Right lobe of liver (tissue), 4 donors: ENCODE measurements around the gene C19orf47.

ENCODE experiments used
- POLR2A ChIP-seq: fragments of 450-650 bp; IDR thresholded peaks from one replicate; pipeline ENCODE4 v1.6.1; 2017; ENCODE audit warnings: antibody characterized with exemption, mild to moderate bottlenecking
- TF ChIP-seq, protein P1 (sequence below), 4 donors: fragments of 200-600 bp in 3 of 4; fragments of 450-650 bp in 1 of 4; IDR thresholded peaks; one replicate each; pipeline versions ENCODE4 v1.5.1 to v1.8.0; 2016 to 2022; ENCODE audit warnings: antibody characterized with exemption in 4 of 4, mild to moderate bottlenecking in 2 of 4
- donor health status: DM: no; HTN: no; CAD: no.
- donor health status: DM: no; HTN: no; CAD: no.
- donor health status: DM: no; HTN: yes; CAD: no.

DNA sequence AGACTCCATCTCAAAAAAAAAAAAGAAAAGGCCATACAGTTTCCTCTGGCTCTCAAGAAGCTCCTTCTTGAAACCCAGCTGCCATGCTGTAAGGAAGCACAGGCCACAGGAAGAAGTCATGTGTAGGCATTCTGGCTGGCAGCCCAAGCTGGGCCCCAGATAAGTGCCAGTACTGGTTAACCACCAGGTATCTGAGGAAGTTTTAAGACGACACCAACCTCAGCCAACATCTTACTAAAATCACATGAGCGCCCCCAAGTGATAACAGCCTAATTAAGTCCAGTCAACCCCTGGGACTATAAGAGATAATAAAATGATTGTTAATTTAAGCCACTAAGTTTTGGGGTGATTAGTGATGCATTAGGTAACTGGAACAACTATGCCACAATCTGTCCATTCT, 35.7 kb downstream of the C19orf47 start:
- TF ChIP-seq POLR2A, result no peak
- TF ChIP-seq, protein P1, sequence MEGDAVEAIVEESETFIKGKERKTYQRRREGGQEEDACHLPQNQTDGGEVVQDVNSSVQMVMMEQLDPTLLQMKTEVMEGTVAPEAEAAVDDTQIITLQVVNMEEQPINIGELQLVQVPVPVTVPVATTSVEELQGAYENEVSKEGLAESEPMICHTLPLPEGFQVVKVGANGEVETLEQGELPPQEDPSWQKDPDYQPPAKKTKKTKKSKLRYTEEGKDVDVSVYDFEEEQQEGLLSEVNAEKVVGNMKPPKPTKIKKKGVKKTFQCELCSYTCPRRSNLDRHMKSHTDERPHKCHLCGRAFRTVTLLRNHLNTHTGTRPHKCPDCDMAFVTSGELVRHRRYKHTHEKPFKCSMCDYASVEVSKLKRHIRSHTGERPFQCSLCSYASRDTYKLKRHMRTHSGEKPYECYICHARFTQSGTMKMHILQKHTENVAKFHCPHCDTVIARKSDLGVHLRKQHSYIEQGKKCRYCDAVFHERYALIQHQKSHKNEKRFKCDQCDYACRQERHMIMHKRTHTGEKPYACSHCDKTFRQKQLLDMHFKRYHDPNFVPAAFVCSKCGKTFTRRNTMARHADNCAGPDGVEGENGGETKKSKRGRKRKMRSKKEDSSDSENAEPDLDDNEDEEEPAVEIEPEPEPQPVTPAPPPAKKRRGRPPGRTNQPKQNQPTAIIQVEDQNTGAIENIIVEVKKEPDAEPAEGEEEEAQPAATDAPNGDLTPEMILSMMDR (IDR thresholded peaks at IDR 0.05), result no peak
